Adrenal gland (tissue), 19 donors: ENCODE results near the gene VSIG10. TPM values are rescaled to one million over a fixed set of nuclear protein-coding genes. Genes with fewer than 3 reads are reported as not detected.

ENCODE experiments used
- DNase-seq, 7 donors: peaks; one replicate each; pipeline ENCODE4 v3.0.0-alpha.2; 2019 to 2020
- H3K27ac ChIP-seq, 5 donors: fragments of 200-600 bp; sonication (generic) in 4 of 5; 1 replicate in 3 of 5; 2 replicates in 2 of 5; pipeline versions ENCODE4 v1.5.1 to v1.8.0; 2016 to 2020; ENCODE audit warnings: mild to moderate bottlenecking in 1 of 5
- H3K27me3 ChIP-seq: fragments of 200-600 bp; 2 replicates; pipeline ENCODE4 v1.8.0; 2021
- H3K36me3 ChIP-seq, 2 donors: fragments of 200-600 bp; replicated peaks in 1 of 2; 1 replicate in 1 of 2; 2 replicates in 1 of 2; pipeline versions ENCODE4 v1.5.1 to v1.8.0; 2018 to 2022
- H3K4me1 ChIP-seq, 2 donors: fragments of 200-600 bp; replicated peaks in 1 of 2; 1 replicate in 1 of 2; 2 replicates in 1 of 2; pipeline versions ENCODE4 v1.5.1 to v1.8.0; 2018 to 2021
- H3K4me3 ChIP-seq, 4 donors: fragments of 200-600 bp; sonication (generic) in 3 of 4; one replicate each; pipeline ENCODE4 v1.5.1; 2016 to 2018
- H3K9me3 ChIP-seq, 3 donors: fragments of 200-600 bp; sonication (generic) in 1 of 3; replicated peaks in 1 of 3; 1 replicate in 2 of 3; 2 replicates in 1 of 3; pipeline versions ENCODE4 v1.5.1 to v1.8.0; 2016 to 2021
- POLR2A ChIP-seq, 2 donors: fragments of 450-650 bp; IDR thresholded peaks; one replicate each; pipeline ENCODE4 v1.6.1; 2017; ENCODE audit warnings: antibody characterized with exemption in 2 of 2, mild to moderate bottlenecking in 2 of 2, moderate library complexity in 1 of 2
- WGBS, 4 donors: extraction: QIAGEN DNeasy Blood & Tissue Kit in 2 of 4; methylation state at CpG; one replicate each; pipeline versions ENCODE4 v1.1.5 to v1.1.7; 2013 to 2017; 5-methylcytosine and 5-hydroxymethylcytosine counted together
- intact Hi-C, 2 donors: fragments of 100-400 bp; cut with DNase I; formaldehyde crosslinking; loops; one replicate each; pipeline versions ENCODE4 v1.14.1 to v1.15.0; 2022 to 2023
- long read RNA-seq, 10 donors: library from polyadenylated mRNA in 3 of 10; unstranded in 2 of 10; stranded (forward) in 1 of 10; transcript quantifications; one replicate each; pipeline ENCODE4 v2.0.0 and lab custom pipeline, GENCODE V29; 2021 to 2026
- polyA plus RNA-seq, 3 donors: library from polyadenylated mRNA; stranded (reverse); fragments of 200-250 nt in 2 of 3; fragments of 350-450 nt in 1 of 3; fragmentation: Illumina TruSeq in 1 of 3; extraction: RNeasy Lipid Tissue Mini Kit (QIAGEN cat#74804) in 1 of 3; gene quantifications; one replicate each; pipeline ENCODE4 v1.2.3, GENCODE V29; 2013 to 2014
- total RNA-seq, 9 donors: library from RNA; depleted of rRNA in 4 of 9; stranded (reverse); fragments of >200 nt in 4 of 9; fragments of 120-200 nt in 1 of 9; fragmentation: NEBNext Ultra II Directional in 1 of 9; extraction: Animal tissue kit (Norgen Biotek cat#: 25700) in 1 of 9; gene quantifications; one replicate each; pipeline versions ENCODE4 v1.1.0 to v1.2.4, GENCODE V29; 2013 to 2023
- TF ChIP-seq, protein P1 (sequence below), 6 experiments: fragments of 450-650 bp in 4 of 6; fragments of 200-600 bp in 2 of 6; sonication (generic) in 1 of 6; IDR thresholded peaks; 1 replicate in 5 of 6; 2 replicates in 1 of 6; pipeline versions ENCODE4 v1.5.1 to v1.8.0; 2016 to 2021; ENCODE audit warnings: antibody characterized with exemption in 6 of 6, mild to moderate bottlenecking in 2 of 6, moderate library complexity in 1 of 6
- donor health status: healthy with polysubstance abuse.
- donor health status: Bipolar disorder and iron deficiency.
- donor health status: DM: yes; HTN: yes; CAD: no.
- donor health status: DM: no; HTN: no; CAD: no.
- donor health status: DM: no; HTN: no; CAD: no.
- donor health status: DM: yes; HTN: yes; CAD: no.

The VSIG10 gene, protein sequence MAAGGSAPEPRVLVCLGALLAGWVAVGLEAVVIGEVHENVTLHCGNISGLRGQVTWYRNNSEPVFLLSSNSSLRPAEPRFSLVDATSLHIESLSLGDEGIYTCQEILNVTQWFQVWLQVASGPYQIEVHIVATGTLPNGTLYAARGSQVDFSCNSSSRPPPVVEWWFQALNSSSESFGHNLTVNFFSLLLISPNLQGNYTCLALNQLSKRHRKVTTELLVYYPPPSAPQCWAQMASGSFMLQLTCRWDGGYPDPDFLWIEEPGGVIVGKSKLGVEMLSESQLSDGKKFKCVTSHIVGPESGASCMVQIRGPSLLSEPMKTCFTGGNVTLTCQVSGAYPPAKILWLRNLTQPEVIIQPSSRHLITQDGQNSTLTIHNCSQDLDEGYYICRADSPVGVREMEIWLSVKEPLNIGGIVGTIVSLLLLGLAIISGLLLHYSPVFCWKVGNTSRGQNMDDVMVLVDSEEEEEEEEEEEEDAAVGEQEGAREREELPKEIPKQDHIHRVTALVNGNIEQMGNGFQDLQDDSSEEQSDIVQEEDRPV
- total RNA-seq, result 10 to 100 TPM; 22.6 to 87.6 (median 63.5) TPM
- polyA plus RNA-seq, result 10 to 100 TPM; 28.6 to 46.3 (median 31.8) TPM
- long read RNA-seq, donor 1, transcript VSIG10-213 (1 exons, 418 nt), result major isoform, 10 of 2,112 reads
- long read RNA-seq, donor 1, partial matches to known transcripts, result 2,052 of 2,112 reads
- long read RNA-seq, donor 1, other reads (novel, unspliced or antisense), result 50 of 2,112 reads
- long read RNA-seq, donor 2, partial matches to known transcripts, result 0 of 3 reads
- long read RNA-seq, donor 2, other reads (novel, unspliced or antisense), result 0 of 3 reads
- long read RNA-seq, donor 3, partial matches to known transcripts, result 2,869 of 4,674 reads
- long read RNA-seq, donor 3, other reads (novel, unspliced or antisense), result 1,802 of 4,674 reads
- long read RNA-seq, donor 4, partial matches to known transcripts, result 1 of 68 reads
- long read RNA-seq, donor 4, other reads (novel, unspliced or antisense), result 64 of 68 reads
- long read RNA-seq, donor 5, transcript VSIG10-209 (2 exons, 730 nt), result major isoform, 11 of 24 reads
- long read RNA-seq, donor 5, partial matches to known transcripts, result 4 of 24 reads
- long read RNA-seq, donor 5, other reads (novel, unspliced or antisense), result 9 of 24 reads
- long read RNA-seq, donor 6, partial matches to known transcripts, result 0 of 20 reads
- long read RNA-seq, donor 6, other reads (novel, unspliced or antisense), result 20 of 20 reads
- long read RNA-seq, donor 7, partial matches to known transcripts, result 0 of 1 reads
- long read RNA-seq, donor 7, other reads (novel, unspliced or antisense), result 0 of 1 reads
- long read RNA-seq, donor 8, partial matches to known transcripts, result 2,528 of 2,706 reads
- long read RNA-seq, donor 8, other reads (novel, unspliced or antisense), result 174 of 2,706 reads
- long read RNA-seq, donor 9, partial matches to known transcripts, result 3,184 of 3,349 reads
- long read RNA-seq, donor 9, other reads (novel, unspliced or antisense), result 163 of 3,349 reads
- long read RNA-seq, donor 10, partial matches to known transcripts, result 1,825 of 1,980 reads
- long read RNA-seq, donor 10, other reads (novel, unspliced or antisense), result 151 of 1,980 reads

DNA sequence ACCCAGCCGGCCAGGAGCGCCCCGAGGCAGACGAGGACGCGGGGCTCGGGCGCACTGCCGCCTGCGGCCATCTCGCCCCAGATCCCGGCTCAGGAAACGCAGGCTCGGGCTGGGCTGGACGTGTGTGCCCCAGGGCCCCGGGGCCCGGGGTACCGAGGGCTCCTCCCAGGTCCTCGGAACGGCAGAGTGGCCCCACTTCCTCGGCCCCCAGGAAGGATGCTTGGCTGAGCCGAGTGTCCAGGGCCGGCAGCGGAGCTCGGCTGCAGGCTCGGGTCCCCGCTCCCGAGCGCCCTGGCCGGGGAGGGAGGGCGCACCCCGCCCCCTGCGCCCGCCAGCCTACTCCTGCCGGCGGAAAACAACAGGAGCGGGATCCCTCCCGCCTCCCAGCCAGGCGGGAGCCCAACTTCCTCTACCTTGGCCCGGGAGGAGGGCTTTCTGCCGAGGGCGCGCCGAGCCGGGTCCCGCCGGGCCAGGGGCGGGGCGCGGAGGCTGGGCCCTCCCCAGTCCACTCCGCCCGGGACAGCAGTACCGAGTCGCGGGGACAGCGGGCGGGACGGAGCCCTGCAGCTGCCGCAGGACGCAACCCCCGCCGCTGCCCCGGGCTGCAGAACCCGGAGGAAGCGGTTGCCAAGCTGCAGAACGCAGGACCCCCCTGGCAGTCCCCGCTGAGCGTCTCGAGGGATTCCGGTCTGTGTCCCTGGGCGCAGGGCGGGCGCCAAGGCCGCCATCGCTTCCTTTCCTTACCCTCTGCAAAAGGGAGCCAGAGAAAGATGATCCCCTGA, at the start of gene VSIG10:
VSIG10 (minus strand) TSS at position 411 of the 782 bp plus-strand sequence; CDS start at position 71, 340 bp downstream.
- Histone ChIP-seq H3K27ac (peak within 1 kb of the TSS; percentile 53 to 92 (median 71)), H3K4me1 (peaks cover 5 to 15% of the 10 kb centered on the region in 2 donors), H3K4me3 (peak within 1 kb of the TSS; percentile 47 to 89 (median 69)), H3K9me3 (no peaks in the 10 kb centered on the region), H3K36me3 (no peaks in the 10 kb centered on the region), H3K27me3 (no peaks in the 10 kb centered on the region)
- peak; percentile 41 to 90 for TF ChIP-seq POLR2A (IDR thresholded peaks at IDR 0.05)
- TF ChIP-seq, protein P1, sequence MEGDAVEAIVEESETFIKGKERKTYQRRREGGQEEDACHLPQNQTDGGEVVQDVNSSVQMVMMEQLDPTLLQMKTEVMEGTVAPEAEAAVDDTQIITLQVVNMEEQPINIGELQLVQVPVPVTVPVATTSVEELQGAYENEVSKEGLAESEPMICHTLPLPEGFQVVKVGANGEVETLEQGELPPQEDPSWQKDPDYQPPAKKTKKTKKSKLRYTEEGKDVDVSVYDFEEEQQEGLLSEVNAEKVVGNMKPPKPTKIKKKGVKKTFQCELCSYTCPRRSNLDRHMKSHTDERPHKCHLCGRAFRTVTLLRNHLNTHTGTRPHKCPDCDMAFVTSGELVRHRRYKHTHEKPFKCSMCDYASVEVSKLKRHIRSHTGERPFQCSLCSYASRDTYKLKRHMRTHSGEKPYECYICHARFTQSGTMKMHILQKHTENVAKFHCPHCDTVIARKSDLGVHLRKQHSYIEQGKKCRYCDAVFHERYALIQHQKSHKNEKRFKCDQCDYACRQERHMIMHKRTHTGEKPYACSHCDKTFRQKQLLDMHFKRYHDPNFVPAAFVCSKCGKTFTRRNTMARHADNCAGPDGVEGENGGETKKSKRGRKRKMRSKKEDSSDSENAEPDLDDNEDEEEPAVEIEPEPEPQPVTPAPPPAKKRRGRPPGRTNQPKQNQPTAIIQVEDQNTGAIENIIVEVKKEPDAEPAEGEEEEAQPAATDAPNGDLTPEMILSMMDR (IDR thresholded peaks at IDR 0.05), result no peak
- intact Hi-C loops, result no loop called here
- 0% methylated on average over 3 to 75 of the region's 75 CpGs for WGBS, 4 donors
- peak; percentile 79 to 87 (median 84) for DNase-seq

DNA sequence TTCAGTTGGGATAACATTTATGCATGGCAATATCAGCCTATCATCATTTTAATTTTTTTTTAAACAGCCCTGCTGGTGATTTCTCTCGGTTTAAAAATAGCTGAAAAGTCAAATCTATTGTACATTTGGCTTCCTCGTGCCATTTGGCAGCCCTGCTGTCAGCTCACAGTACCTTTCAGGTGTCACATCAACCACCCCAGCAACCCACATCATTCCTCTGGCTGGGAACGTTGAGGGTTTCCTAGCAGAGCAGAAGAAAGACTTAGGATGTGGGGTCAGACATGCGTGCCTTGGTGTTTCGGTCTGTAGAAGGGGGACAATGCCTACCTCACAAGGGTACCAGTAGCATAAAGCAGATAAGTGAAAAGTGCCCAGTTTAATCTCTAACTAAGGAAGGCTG, 47.9 kb upstream of the VSIG10 start:
- WGBS, 4 donors, result 67 to 79% (median 76%) methylated on average over 4 to 5 of the region's 5 CpGs
- Histone ChIP-seq H3K4me3 (no peak overlapping the region), H3K9me3 (no peaks in the 10 kb centered on the region), H3K4me1 (peaks cover 0 to 4% of the 10 kb centered on the region in 2 donors), H3K27me3 (no peaks in the 10 kb centered on the region), H3K27ac (no peak overlapping the region), H3K36me3 (peaks cover 0 to 33% of the 10 kb centered on the region in 2 donors)
- TF ChIP-seq POLR2A (IDR thresholded peaks at IDR 0.05), result no peak
- TF ChIP-seq, protein P1 (IDR thresholded peaks at IDR 0.05), result no peak
- DNase-seq, result no peak
- intact Hi-C loops, result no loop called here

DNA sequence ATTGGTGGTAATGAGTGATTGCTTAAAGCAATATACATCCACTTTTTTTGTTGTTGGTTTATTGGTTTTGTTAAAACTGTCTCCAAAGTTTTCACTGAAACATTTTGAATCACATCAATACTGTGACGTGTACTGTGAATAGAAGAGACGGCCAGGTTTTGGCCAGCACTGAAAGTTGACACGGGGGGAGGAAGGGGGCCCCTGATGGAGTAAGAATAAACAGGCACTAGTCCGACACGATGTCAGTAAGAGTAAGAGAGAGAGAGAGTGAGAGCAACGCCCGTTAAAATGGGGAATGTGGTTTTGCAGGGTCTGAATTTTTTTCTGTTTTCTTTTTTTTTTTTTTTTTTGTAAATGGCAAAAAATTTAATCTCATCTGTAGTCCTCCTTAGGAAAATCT, 46.8 kb upstream of the VSIG10 start:
- H3K9me3 ChIP-seq, result no peaks in the 10 kb centered on the region
- intact Hi-C loops, result no loop called here
- DNase-seq, result peak in 1 of 7 donors; percentile 40
- H3K4me3 ChIP-seq, result no peak overlapping the region
- H3K36me3 ChIP-seq, result peaks cover 0 to 45% of the 10 kb centered on the region in 2 donors
- 45 to 59% (median 48%) methylated on average over 7 of the region's 7 CpGs for WGBS, 4 donors
- H3K27ac ChIP-seq, result no peak overlapping the region
- H3K4me1 ChIP-seq, result peaks cover 0 to 4% of the 10 kb centered on the region in 2 donors
- no peaks in the 10 kb centered on the region for H3K27me3 ChIP-seq
- TF ChIP-seq, protein P1 (IDR thresholded peaks at IDR 0.05), result no peak
- no peak for TF ChIP-seq POLR2A (IDR thresholded peaks at IDR 0.05)
